GM21515 (cell line): ENCODE results near the gene PLXNA4.

Source experiments
- ATAC-seq: cut with Tn5 transposase; IDR thresholded peaks from one replicate; pipeline ENCODE4 v1.9.1; 2021; ENCODE audit not compliant: unreplicated experiment

The PLXNA4 gene

GRCh38 chr7:132080967-132081668 lies 495.2 kb downstream of the PLXNA4 start:
- no peak for ATAC-seq

GRCh38 chr7:132080467-132080866 lies 495.8 kb downstream of the PLXNA4 start:
- no peak for ATAC-seq

DNA sequence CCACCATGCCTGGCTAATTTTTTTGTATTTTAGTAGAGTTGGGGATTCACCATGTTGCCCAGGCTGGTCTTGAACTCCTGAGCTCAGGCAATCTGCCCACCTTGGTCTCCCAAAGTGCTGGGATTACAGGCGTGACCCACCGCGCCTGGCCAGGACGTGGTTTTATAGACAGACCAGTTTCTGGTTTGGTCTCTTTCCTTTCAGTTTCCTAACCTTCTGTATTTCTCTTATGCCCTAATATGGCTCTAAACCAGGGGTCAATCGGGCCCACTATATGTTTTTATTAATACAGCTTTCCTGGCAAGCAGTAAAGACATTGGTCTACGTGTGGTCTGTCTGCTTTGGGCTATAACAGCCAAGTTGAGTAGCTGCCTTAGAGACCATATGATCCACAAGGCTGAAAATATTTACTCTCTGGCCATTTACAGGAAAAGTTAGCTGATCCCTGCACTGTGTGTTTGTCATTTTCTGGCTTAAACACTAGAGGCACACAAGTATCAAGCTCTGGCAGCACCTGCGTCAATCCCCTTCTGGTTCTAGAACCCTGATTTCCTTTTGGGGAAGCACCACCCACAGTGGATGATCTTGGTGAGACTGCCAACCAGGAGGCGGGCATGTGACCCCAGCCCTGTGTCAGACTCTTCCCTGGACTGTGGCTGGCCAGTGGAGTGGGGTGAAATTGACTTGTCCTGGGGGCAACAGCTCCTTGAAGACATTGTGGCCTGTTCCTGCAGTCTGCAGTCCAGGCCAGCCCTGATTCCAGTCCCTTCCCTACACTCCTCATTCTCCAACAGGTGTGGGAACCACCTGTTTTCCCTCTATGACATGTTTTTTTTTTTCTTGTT lies 497.2 kb downstream of the PLXNA4 start:
- ATAC-seq, result no peak

GRCh38 chr7:132077971-132078685 lies 498.1 kb downstream of the PLXNA4 start:
- no peak for ATAC-seq

DNA sequence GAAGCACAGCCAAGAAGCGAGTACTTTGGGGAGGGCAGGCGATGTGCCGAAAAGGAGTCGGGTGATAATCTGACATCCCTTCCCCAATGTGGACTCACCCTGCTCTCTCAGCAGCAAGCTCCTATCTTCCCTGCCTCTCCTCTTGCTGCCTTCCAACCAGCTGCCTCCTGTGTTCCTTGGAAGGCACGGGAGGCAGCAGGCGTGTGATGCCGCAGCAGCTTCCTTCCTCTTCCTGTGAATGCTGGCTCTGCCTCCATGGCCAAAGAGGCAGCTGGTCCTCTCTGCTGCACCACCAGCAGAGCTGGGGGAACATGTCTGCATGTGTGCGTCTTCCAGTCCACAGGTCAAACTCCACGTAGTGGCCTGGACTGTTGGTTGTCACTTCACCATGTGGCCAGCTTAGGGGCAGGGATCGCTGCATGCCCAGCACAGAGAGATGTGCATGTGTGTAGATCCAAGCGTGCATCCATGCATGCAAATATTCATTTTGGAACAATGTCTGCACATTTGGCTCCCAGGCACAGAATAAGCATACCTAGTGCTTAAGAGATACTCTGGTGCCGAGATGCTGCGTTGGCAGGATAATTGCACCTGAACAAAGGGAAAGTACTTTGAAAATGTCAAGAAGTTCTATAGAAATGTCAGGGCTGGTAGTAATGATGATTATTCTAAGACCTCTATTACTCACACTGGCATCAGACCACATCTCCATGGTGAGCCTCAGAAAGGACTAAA lies 499.8 kb downstream of the PLXNA4 start:
- no peak for ATAC-seq

- ATAC-seq, result no peak
Observed at GRCh38 chr7:132075515-132075914, 500.8 kb downstream of the PLXNA4 start.

- ATAC-seq, result no peak
Observed at GRCh38 chr7:132073920-132074589, 502.2 kb downstream of the PLXNA4 start.
